HG03354 (cell line): Measurements from ENCODE around the gene EFR3B.
"Not testable (repeated sequence)": the region's sequence is repeated elsewhere in the genome, so short reads cannot be mapped to it uniquely, and the experiment has no call there.

ENCODE experiments used
- ATAC-seq: cut with Tn5 transposase; IDR thresholded peaks from one replicate; pipeline ENCODE4 v1.9.1; 2021; ENCODE audit warnings: mild to moderate bottlenecking; ENCODE audit not compliant: unreplicated experiment, poor library complexity, severe bottlenecking

EFR3B gene, protein sequence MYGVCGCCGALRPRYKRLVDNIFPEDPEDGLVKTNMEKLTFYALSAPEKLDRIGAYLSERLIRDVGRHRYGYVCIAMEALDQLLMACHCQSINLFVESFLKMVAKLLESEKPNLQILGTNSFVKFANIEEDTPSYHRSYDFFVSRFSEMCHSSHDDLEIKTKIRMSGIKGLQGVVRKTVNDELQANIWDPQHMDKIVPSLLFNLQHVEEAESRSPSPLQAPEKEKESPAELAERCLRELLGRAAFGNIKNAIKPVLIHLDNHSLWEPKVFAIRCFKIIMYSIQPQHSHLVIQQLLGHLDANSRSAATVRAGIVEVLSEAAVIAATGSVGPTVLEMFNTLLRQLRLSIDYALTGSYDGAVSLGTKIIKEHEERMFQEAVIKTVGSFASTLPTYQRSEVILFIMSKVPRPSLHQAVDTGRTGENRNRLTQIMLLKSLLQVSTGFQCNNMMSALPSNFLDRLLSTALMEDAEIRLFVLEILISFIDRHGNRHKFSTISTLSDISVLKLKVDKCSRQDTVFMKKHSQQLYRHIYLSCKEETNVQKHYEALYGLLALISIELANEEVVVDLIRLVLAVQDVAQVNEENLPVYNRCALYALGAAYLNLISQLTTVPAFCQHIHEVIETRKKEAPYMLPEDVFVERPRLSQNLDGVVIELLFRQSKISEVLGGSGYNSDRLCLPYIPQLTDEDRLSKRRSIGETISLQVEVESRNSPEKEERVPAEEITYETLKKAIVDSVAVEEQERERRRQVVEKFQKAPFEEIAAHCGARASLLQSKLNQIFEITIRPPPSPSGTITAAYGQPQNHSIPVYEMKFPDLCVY

DNA sequence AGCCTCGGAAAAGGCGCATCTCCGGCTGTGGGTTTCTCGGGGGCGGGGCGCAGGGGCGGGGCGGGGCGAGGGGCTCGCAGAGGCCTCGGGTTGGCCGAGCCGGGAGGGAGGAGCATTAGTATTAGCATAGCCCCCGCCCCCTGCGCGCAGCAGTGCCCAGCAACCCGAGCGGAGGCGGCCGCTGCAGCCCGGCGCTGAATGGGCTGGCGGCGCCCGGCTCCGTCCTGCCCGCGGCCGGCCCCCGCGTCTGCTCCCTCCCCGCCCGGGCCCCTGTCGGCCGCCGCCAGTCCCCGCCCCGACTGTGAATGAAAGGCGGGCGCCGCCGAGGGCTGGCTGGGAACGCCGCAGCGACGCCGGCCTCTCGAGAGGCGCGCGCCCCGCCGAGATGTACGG lies at the start of gene EFR3B:
EFR3B (plus strand) TSS at position 149 of the 393 bp plus-strand sequence; CDS start at position 386, 237 bp downstream.
- ATAC-seq = peak; percentile 95

DNA sequence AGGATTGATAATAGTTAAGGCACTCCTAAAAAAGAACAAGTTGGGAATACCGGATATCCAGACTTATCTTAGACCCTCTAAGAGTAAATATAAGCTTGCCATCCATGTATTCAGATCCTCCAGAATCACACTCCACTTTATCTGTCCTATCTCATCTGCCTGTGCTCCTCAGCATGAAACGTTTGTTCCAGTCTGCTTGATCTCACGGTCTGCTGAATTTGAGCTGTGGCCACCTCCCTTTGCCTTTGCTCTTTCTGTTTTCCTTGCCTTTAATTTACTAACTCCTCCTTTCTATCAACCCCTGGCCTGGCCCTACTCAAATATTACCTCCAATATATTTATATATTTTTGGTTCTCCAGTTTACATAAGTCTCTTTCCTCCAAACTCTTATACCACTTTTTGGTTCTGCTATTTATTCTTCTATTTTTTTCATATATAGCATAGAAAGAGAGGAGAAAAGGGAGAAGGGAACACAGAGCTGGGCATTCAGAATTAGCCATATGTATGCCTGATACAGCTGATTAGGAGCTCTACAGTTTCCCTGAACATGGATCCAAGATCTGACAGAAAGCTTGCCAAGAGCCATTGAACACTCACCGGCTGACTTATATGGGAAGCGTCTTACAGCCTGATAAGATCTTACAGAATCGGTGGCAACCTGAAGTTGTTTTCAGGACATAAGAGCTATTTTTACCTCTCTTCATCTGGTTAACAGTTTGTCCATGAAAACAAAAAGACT lies 48.3 kb upstream of the EFR3B start:
- ATAC-seq = no peak

DNA sequence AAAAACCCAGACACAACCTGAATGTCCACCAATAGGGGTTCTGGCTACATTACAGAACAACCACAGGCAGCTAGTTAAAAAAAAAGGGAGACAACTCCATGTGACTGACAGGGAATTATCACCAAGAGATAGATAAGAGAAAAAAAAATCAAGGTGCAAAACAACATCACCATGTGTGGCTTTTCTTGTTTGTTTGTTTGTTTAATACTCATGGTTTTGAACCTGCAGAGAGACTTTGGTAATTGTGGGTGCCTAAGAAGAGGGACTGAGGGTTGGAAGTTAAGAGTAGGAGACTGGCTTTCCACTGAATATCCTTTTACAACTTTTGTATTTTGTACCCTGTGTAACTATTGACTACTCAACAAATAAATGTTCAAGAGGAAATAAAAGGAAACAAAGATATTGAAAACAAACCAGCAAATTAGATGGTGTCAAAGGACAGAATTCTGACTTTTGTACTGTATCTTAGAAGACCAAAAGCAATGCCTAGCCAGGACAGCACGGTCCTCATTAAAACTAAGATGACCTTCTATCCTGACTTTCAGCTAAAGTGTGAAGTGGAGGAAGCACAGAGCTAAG lies 47.6 kb upstream of the EFR3B start:
- ATAC-seq = no peak

DNA sequence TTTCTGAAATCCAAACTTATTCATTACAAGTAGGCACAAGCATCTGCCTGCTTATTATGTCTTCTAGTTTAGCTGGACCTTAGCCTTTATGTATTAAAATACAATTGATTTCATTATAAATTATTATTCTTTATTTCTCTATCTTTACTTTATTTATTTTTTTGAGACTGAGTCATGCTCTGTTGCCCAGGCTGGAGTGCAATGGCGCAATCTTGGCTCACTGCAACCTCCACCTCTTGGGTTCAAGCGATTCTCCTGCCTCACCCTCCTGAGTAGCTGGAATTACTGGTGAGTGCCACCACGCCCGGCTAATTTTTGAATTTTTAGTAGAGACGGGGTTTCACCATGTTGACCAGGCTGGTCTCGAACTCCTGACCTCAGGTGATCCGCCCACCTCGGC lies 42.8 kb upstream of the EFR3B start:
- not testable (repeated sequence) for ATAC-seq

DNA sequence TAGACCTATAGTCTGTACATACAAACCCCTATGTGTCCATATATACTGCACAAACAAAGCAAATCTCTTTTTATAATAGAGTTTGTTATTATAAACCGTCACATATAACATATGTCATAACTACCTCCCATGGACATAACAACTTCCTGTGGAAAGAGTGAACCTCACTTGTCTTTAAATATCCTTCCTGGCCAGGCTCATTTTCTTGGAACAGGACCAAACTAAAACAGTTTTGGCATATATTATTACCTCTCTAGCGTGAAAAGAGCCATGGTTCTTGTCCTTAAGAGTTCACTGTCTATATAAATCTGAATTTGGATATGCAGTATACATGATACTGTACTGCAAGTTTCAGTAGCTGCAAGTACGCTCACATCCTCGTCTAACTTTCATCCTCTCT lies 41.8 kb upstream of the EFR3B start:
- ATAC-seq = no peak

DNA sequence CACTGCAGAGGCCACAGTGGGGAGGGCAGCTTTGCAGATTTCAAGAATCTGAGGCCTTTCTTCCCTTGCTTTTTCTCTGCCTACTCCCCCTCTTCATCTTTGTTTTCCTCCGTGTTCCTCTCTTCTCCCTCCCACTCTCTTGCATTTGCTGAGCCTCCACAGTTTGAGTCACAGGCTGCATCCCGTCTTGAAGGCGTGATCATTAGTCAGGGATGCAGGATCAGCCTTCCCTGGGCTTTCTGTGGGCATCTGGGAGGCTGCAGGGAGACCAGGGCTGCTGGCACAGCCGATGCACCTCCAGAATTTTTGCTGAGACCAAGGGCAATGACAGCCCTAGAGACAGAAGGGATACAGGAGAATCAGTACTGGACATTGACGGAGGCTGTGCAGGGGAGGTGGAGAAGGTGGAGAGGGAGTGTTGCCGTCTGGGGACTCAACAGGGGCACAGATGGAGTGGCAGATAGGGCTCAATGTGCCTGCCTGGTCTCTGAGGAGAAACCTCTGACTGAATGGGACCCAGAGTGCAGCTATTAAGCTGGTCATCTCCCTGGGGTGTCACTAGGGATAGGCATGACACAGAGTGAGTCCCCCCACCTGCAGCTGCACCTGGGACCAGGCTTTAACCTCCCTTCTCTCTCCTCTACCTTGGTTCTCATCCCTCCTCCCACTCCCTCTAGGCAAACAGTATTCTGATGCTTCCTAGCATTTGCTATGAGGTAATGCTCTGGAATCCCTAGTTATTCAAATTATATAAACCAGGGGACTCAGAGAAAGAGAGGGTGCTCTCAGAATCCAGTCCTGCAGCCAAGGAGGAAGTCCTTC lies 41.2 kb upstream of the EFR3B start:
- ATAC-seq = no peak

DNA sequence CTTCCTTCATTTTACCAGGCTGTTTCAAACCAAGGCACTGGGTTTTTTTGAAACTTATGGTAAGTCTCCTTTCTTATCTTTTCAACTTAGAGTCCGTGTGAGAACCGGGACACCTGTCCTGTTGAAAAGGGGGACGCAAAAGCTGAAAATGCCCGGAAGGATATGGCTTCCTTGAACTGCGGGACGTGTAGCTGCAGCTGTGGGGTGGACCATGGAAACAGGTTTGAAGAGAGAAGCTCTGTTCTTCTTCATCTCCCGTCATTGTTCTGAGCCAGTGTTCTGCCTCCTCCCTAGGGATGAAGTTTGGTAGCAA lies 40.6 kb upstream of the EFR3B start:
- ATAC-seq = no peak

DNA sequence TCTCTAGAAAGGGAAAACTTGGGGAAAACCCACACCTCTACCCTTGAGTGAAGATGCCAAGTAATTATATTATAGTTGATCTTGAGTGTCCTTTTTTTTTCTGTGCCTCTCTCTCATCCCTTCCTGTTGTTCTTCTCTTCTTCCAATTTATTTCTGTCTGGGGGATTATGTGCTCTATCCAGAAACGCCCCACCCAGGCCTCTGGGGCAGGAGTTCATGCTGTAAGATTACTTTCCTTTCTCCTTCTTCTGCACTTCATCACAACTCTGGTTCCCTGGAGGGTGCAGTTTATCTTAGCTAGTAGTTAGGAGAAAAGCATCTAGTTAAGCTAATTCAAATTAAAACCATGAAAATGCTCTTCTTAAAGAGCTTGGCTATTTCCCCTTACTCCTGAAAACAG lies 39.8 kb upstream of the EFR3B start:
- no peak for ATAC-seq

DNA sequence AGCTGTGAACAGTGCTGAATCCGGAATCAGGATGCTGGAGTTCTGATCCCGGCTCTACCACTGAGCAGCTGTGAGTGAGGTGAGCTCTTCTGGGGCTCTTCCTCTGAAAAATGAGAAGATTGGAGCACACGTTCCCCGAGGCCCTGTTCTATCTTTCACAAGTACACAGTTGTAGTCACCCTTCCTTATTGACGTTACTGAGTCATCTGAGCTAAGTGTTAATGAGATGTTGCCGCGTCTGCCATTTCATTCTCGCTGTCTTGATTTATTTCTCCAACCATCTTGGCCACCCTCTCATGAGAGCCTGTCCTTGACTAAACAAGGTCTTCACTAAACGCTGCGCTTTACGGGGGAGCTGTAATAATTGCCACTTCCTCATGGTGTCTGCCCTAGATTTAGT lies 31.9 kb upstream of the EFR3B start:
- ATAC-seq = no peak

DNA sequence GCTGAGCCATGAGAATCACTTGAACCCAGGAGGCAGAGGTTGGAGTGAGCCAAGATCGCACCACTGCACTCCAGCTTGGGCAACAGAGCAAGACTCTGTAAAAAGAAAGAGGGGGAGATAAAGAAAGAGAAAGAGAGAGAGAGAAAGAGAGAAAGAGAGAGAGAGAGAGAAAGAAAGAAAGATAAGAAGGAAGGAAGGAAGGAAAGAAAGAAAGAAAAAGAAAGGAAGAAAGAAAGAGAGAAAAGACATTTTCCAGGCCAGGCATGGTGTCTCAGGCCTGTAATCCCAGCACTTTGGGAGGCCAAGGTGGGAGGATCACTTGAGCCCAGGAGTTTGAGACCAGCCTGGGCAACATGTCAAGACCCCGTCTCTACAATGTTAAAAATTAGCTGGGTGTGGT lies 30.5 kb upstream of the EFR3B start:
- not testable (repeated sequence) for ATAC-seq

DNA sequence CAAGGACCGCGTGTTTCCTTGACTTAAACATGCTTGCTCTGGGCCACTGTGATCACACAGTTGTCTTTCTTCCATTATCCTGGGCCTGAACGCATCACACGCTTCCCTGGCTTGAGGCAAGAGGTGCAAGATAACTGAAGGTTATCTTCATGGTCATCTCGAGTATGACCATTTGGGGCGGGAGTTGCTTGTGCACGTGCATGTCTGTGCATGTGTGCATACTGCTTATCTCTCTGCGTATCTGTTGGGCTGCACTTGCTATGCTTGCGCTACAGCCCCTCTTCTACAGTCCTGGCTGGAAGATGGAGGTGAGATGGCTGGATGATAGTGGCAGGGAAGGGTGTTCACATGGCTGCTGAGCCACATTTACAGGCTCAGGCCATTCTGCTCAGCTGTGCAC lies 27.2 kb upstream of the EFR3B start:
- no peak for ATAC-seq

DNA sequence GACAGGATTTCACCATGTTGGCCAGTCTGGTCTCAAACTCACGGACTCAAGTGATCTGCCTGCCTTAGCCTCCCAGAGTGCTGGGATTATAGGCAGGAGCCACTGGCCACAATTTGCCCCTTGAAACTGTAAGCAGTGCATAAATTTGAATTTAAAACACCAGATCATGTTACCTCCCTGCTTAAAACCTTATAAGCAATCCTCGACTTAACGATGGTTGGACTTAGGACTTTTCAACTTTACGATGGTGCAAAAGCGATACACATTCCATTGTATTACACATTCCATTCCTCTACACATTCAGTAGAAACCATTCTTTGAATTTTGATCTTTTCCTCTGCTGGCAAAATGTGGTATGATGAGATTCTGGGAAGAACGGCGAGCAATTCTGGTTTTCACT lies 23.2 kb upstream of the EFR3B start:
- no peak for ATAC-seq

DNA sequence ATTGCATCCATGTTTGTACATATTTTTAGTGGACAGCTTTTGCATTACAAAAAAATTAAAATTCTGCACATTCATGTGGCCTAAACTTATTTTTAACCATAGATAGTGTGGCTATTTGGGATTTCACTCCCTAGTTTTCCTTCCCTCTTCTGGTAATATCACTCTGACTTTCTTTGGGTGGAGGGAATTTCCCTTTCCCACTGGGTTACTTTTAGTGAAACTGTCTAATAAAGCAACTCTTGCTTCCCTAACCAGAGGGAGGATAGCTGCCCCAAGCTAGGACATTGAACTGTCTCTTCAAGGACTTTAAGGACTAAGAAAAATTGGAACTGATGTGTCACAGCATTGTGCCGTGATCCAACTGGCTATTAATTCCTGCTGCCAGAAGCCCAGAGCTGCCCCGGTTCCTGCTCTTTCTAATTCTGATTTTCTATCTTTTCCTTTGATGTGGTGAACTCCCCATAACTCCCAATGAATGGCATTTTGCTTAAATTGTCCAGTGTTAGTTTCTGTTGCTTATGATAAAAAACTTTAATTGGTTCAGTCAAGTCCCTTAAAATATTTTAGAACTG lies 20.0 kb upstream of the EFR3B start:
- ATAC-seq = no peak

DNA sequence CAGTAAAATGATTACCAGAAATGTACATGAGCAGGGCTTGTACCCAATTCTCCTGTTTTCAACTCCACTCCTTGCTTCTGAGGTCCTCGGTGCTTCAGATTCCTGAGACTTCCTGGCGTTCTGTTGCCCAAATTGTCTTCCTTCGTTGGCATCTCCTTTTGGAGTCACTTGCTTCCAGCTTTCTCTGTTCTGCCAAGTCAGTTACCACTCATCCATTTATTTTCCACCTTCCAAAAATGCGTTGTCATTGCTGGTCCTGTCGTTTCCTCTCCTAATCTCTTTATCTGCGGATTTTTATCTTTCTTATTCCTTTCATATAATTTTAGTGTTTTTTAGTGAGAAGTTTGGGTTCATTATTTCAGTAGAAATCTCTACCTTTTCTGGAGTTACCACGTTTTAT lies 18.5 kb upstream of the EFR3B start:
- ATAC-seq = no peak

DNA sequence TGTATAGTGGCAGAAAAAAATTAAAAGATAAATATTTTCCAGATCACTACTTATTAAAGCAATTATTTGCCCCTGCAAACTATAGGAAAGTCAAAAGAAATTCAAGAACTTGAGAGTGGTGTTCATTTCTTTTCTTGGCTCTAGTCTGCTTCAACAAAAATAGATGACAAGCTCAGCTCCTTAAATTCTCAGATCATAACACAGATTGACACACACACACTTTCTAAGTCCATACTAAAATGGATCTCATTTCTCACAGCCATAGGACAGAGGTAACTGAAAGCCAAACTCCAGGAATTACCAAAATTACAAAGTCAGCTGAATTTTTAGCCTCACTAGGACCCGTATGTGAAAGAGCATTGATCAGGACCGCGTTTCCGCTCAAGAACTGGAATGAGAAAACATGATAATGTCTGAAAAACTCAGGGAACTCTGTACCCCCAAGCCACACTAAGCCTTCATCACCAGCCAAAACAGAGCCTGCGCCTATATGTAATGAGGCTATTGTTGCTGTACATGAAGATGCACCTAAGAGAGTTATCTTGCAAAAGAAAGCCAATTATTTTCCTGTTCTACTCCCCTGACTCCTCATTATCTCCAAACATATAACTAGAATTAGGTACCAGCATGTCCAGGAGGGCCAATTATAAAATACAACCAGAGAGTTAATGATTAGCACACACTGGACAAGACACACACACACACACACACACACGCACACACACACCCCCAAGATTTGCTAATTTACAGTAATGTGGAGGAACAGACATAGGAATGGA lies 16.5 kb upstream of the EFR3B start:
- ATAC-seq = no peak

DNA sequence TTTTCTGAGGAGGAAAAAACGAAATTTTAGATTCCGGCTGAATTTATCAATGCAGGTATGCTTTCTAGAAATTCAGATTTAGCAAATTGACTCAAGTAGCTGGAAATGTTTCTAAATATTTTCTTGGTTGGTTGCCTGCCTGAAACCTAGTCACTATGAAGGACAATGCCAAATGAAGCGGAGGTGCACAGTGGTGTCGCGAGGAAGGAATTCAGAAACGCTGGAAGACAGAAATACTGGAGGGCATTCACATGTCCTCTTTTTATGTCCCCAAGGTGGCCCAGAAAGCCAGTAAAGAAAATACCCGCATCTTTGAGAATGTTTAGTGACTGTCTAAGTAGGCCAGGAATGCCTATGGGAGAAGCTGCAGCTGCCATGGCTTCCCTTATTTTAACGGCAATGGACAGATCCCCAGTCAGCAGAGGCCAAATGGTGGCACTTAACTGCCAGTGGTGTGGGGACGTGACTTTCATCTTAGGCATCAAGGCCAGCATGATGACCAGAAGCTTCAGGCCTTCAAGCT lies 15.8 kb upstream of the EFR3B start:
- no peak for ATAC-seq

DNA sequence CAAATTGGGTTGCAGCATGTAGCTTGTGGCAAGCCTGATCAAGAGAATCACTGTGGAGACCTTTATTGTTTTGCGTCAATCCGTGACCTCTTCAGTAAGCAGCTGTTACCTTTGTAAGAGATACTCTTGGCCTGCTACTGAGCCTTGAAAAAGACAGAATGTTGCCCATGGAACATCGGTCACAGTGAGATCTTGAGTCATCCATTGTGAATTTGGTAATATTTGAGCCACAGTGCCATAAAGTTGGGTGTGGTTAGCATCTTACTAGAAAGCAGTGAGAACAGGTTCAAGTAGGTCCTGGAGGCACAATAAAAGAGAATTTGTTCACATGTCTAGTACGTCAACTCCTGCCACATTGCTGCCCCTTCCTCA lies 12.7 kb upstream of the EFR3B start:
- ATAC-seq = no peak

DNA sequence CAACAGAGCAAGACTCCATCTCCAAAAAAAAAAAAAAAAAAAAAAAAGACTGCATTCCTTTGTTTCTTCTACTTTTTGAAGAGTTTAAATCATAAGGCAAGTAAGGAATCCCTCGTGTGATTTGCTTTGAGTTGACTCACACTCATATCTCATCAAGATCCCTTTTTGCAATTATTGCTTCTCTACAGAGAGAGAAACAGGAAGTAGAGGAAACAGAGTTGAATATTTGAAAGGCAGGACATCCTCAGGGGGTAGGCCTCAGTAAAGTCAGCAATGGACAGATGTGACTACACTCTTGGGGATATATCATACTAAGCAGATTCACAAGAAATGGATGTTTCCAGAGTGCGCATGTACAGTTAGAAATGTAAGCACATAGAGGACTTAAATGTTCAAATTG lies 11.2 kb upstream of the EFR3B start:
- ATAC-seq = no peak
